Heart right ventricle (tissue), 16 donors: ENCODE measurements around the gene ORMDL3. TPM values are rescaled to one million over a fixed set of nuclear protein-coding genes. Genes with fewer than 3 reads are reported as not detected.

Experiments used
- ATAC-seq, 8 donors: fragments of 200-7000 bp; cut with Tn5 transposase; one replicate each; pipeline ENCODE4 v1.9.1; 2020; ENCODE audit warnings: mild to moderate bottlenecking in 8 of 8, moderate library complexity in 8 of 8, moderate number of reproducible peaks in 1 of 8
- DNase-seq, 2 donors: peaks; one replicate each; pipeline ENCODE4 v3.0.0-alpha.2; 2020
- H3K27ac ChIP-seq, 10 donors: fragments of 200-600 bp; sonication (generic) in 2 of 10; one replicate each; pipeline versions ENCODE4 v1.5.0 to v1.8.0; 2020 to 2022; ENCODE audit warnings: mild to moderate bottlenecking in 3 of 10
- H3K27me3 ChIP-seq, 7 donors: fragments of 200-600 bp; one replicate each; pipeline ENCODE4 v1.8.0; 2021 to 2022; ENCODE audit warnings: mild to moderate bottlenecking in 2 of 7
- H3K36me3 ChIP-seq, 9 donors: fragments of 200-600 bp; sonication (generic) in 1 of 9; one replicate each; pipeline versions ENCODE4 v1.5.0 to v1.8.0; 2020 to 2022; ENCODE audit warnings: mild to moderate bottlenecking in 2 of 9
- H3K4me1 ChIP-seq, 9 donors: fragments of 200-600 bp; sonication (generic) in 1 of 9; one replicate each; pipeline versions ENCODE4 v1.5.0 to v1.8.0; 2020 to 2022; ENCODE audit warnings: mild to moderate bottlenecking in 4 of 9
- H3K4me3 ChIP-seq, 10 donors: fragments of 200-600 bp; sonication (generic) in 2 of 10; one replicate each; pipeline versions ENCODE4 v1.5.0 to v1.8.0; 2020 to 2022; ENCODE audit warnings: mild to moderate bottlenecking in 7 of 10, moderate library complexity in 2 of 10
- H3K9me3 ChIP-seq, 11 donors: fragments of 200-600 bp in 10 of 11; sonication (generic) in 2 of 11; one replicate each; pipeline versions ENCODE4 v1.5.0 to v1.8.0; 2013 to 2022; ENCODE audit warnings: mild to moderate bottlenecking in 2 of 11, control low read depth in 1 of 11, moderate library complexity in 1 of 11
- WGBS, 2 donors: extraction: QIAGEN DNeasy Blood & Tissue Kit; methylation state at CpG; one replicate each; pipeline ENCODE4 v1.1.7; 2013; ENCODE audit warnings: inconsistent platforms in 1 of 2; 5-methylcytosine and 5-hydroxymethylcytosine counted together
- intact Hi-C, 10 donors: fragments of 100-400 bp; cut with DNase I; formaldehyde crosslinking; loops; one replicate each; pipeline versions ENCODE4 v1.11.1 to v1.14.2; 2022
- polyA plus RNA-seq, 2 donors: library from polyadenylated mRNA; stranded (reverse); fragments of 200-250 nt; gene quantifications; one replicate each; pipeline ENCODE4 v1.2.3, GENCODE V29; 2013
- total RNA-seq, 10 donors: library from RNA; stranded (reverse); fragmentation: NEBNext Ultra II Directional in 3 of 10; extraction: Animal tissue kit (Norgen Biotek cat#: 25700) in 3 of 10; gene quantifications; one replicate each; pipeline versions ENCODE4 v1.2.1 to v1.2.4, GENCODE V29; 2021 to 2023
- TF ChIP-seq, protein P1 (sequence below), 9 donors: fragments of 200-600 bp; sonication (generic) in 2 of 9; IDR thresholded peaks; one replicate each; pipeline versions ENCODE4 v1.5.0 to v1.8.0; 2021 to 2022; ENCODE audit warnings: antibody characterized with exemption in 9 of 9, mild to moderate bottlenecking in 5 of 9, moderate library complexity in 1 of 9
- donor health status: Arrhythmogenic right ventricular cardiomyopathy.
- donor health status: ischemic (EF 13 %, LVEDD 7.1; RV severe dilation, severe dysfunction).
- donor health status: healthy with polysubstance abuse.
- donor health status: DM: no; HTN: yes; CAD: no.
- donor health status: DM: no; HTN: no; CAD: no.
- donor health status: ischemic (EF 25% LVEDD 6.9; RV normal size, moderate dysfunction).
- donor health status: ischemic (EF 25% LVEDD 5.7; RV mildly dilated, moderate dysfunction).
- donor health status: healthy.
- donor health status: DM: yes; HTN: yes; CAD: no.
- donor health status: Ischemic cardiomyopathy.
- donor health status: ischemic (EF 35%, LVEDD 5.7; RV mildly dilated, moderate dysfunction).
- donor health status: nonischemic (EF 11% LVEDD 7.7; RV severe dilation, severe dysfunction).
- donor health status: DM: yes; HTN: yes; CAD: no.
- donor health status: PGD.
- donor health status: ischemic (EF 29% LVEDD 5.4; RV normal size, mild dysfunction).
- donor health status: nonischemic (EF 23%, LVEDD 6.1; RV moderate dilation, normal function).

The ORMDL3 gene
- total and polyA plus RNA-seq, 12 donors = 33.5 to 94.3 (median 61.0) TPM

- Histone ChIP-seq H3K27me3 (peaks cover 0 to 42% (median 4%) of the 10 kb centered on the region in 7 donors), H3K9me3 (no peaks in the 10 kb centered on the region), H3K4me3 (no peak overlapping the region), H3K27ac (peak overlapping the region in 1 of 10 donors; percentile 36), H3K4me1 (peaks cover 0 to 39% (median 0%) of the 10 kb centered on the region in 9 donors), H3K36me3 (no peaks in the 10 kb centered on the region)
- intact Hi-C loops = loop anchor here in 2 of 10 donors (10.0 kb wide), 2 partner anchors 89 to 109 kb away; partner anchors contain the start of genes IKZF3 (in 1 of the 2) and ZPBP2 (in 1 of the 2)
- no peak for DNase-seq
- no peak for ATAC-seq
- TF ChIP-seq, protein P1, sequence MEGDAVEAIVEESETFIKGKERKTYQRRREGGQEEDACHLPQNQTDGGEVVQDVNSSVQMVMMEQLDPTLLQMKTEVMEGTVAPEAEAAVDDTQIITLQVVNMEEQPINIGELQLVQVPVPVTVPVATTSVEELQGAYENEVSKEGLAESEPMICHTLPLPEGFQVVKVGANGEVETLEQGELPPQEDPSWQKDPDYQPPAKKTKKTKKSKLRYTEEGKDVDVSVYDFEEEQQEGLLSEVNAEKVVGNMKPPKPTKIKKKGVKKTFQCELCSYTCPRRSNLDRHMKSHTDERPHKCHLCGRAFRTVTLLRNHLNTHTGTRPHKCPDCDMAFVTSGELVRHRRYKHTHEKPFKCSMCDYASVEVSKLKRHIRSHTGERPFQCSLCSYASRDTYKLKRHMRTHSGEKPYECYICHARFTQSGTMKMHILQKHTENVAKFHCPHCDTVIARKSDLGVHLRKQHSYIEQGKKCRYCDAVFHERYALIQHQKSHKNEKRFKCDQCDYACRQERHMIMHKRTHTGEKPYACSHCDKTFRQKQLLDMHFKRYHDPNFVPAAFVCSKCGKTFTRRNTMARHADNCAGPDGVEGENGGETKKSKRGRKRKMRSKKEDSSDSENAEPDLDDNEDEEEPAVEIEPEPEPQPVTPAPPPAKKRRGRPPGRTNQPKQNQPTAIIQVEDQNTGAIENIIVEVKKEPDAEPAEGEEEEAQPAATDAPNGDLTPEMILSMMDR (IDR thresholded peaks at IDR 0.05) = no peak
- WGBS, 2 donors = 82 to 90% methylated on average over 2 of the region's 2 CpGs
These were observed 46.1 kb upstream of the ORMDL3 start for GRCh38 chr17:39973496-39973895.

DNA sequence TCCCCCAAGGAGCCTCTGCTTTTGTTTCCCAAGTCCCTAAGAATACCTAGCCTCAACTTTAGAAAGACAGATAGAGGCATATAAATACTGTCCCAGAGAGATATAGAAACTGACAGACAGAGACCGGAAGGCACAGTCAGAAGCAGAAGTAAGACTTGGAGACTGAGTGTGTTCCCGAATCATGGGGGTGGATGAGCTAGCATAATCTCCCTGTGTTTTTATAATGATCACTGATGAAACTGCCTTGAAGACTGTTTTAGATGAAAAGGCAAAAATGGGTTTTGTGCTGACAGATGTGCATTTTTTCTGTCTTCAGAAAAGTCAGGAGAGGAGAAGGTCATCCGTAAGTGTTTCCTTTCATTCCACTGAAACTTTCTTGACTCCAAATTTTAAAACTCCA, 44.9 kb upstream of the ORMDL3 start:
- peaks cover 0 to 44% (median 4%) of the 10 kb centered on the region in 7 donors for H3K27me3 ChIP-seq
- intact Hi-C loops = loop anchor here in 2 of 10 donors (10.0 kb wide), 2 partner anchors 87 to 107 kb away; partner anchors contain the start of genes IKZF3 (in 1 of the 2) and ZPBP2 (in 1 of the 2)
- WGBS, 2 donors = 28 to 42% methylated on average over 3 of the region's 3 CpGs
- peak overlapping the region in 2 of 10 donors; percentile 2 to 82 for H3K27ac ChIP-seq
- ATAC-seq = peak in 3 of 8 donors; percentile 33 to 79 (median 61)
- H3K4me1 ChIP-seq = peaks cover 0 to 52% (median 0%) of the 10 kb centered on the region in 9 donors
- H3K9me3 ChIP-seq = no peaks in the 10 kb centered on the region
- TF ChIP-seq, protein P1 (IDR thresholded peaks at IDR 0.05) = no peak
- DNase-seq = no peak
- no peak overlapping the region for H3K4me3 ChIP-seq
- H3K36me3 ChIP-seq = no peaks in the 10 kb centered on the region

DNA sequence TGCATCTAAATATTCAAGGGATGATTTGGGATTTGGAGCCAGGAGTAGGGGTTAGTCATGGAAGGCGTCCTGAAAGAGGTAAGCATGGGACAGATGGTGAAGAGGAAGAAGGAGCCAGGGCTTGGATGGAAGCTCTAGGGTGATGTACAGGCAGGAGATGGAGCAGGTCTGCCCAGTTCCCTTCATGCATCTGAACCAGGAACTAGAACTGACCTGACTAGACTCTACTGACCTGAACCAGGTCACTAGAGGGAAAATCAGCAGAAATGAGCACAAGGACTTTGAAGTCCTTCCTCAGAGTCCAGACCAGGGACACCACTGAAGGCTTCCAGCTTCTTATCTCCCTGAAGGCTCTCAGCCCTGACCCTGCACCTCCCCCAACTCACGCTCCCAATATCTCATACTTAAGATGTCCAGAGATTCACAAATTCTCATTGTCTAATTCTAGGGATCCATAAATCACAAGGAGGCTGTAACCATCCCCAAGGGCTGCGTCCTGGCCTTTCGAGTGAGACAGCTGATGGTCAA, 43.7 kb upstream of the ORMDL3 start:
- TF ChIP-seq, protein P1 (IDR thresholded peaks at IDR 0.05) = no peak
- peaks cover 0 to 37% (median 0%) of the 10 kb centered on the region in 7 donors for H3K27me3 ChIP-seq
- H3K4me3 ChIP-seq = no peak overlapping the region
- WGBS, 2 donors = 86 to 90% methylated on average over 4 of the region's 4 CpGs
- no peaks in the 10 kb centered on the region for H3K36me3 ChIP-seq
- no peaks in the 10 kb centered on the region for H3K9me3 ChIP-seq
- peaks cover 0 to 58% (median 0%) of the 10 kb centered on the region in 9 donors for H3K4me1 ChIP-seq
- DNase-seq (no peak), ATAC-seq (no peak)
- intact Hi-C loops = loop anchor here in 2 of 10 donors (10.0 kb wide), 2 partner anchors 86 to 106 kb away; partner anchors contain the start of genes IKZF3 (in 1 of the 2) and ZPBP2 (in 1 of the 2)
- no peak overlapping the region for H3K27ac ChIP-seq

DNA sequence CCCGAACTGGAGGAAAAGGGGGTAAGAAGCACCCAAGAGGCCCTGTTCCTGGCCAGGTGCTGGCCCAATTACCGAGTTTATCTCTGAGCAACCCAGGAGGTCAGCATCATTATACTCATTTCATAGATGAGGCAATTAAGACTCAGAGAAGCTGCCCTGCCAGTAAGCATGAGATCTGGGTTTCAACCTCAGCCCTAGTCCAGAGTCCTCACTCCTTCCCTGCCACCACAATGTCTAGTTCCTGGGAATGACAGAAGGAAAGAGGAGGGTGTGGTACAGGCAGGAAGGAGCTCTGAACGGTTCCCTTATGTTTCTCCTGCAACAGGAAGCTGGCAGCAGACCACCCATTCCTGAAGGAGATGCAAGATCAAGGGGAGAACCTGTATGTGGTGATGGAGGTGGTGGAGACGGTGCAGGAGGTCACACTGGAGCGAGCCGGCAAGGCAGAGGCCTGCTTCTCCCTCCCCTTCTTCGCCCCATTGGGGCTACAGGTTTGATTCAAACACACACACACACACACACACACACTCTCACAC, 42.8 kb upstream of the ORMDL3 start:
- no peak for DNase-seq
- no peak for ATAC-seq
- no peak overlapping the region for H3K4me3 ChIP-seq
- H3K27me3 ChIP-seq = peaks cover 0 to 41% (median 0%) of the 10 kb centered on the region in 7 donors
- H3K36me3 ChIP-seq = no peaks in the 10 kb centered on the region
- intact Hi-C loops = loop anchor here in 2 of 10 donors (10.0 kb wide), 2 partner anchors 85 to 105 kb away; partner anchors contain the start of genes IKZF3 (in 1 of the 2) and ZPBP2 (in 1 of the 2)
- 58 to 61% methylated on average over 7 of the region's 7 CpGs for WGBS, 2 donors
- H3K4me1 ChIP-seq = peaks cover 0 to 58% (median 0%) of the 10 kb centered on the region in 9 donors
- H3K9me3 ChIP-seq = no peaks in the 10 kb centered on the region
- TF ChIP-seq, protein P1 (IDR thresholded peaks at IDR 0.05) = no peak
- no peak overlapping the region for H3K27ac ChIP-seq
